Fibroblast of lung (primary cell): ENCODE data around the gene IPO5. TPM values are rescaled to one million over a fixed set of nuclear protein-coding genes. Genes with fewer than 3 reads are reported as not detected.
"Not testable (repeated sequence)": the region's sequence is repeated elsewhere in the genome, so short reads cannot be mapped to it uniquely, and the experiment has no call there.

Source experiments
- DNase-seq, 2 donors: peaks; one replicate each; pipeline versions ENCODE4 v3.0.0 to v3.0.0-alpha.2; 2010; ENCODE audit warnings: low read depth in 2 of 2
- H2AFZ ChIP-seq: 2 replicates; pipeline ENCODE4 v1.5.1; 2012; ENCODE audit warnings: low read length, control low read depth, inconsistent platforms
- H3K27ac ChIP-seq: 2 replicates; pipeline ENCODE4 v1.5.1; 2011; ENCODE audit warnings: low read length, control low read depth; ENCODE audit not compliant: insufficient read depth
- H3K27me3 ChIP-seq: 2 replicates; pipeline ENCODE4 v1.5.1; 2011; ENCODE audit warnings: mild to moderate bottlenecking, low read length; ENCODE audit not compliant: control insufficient read depth, insufficient read depth
- H3K36me3 ChIP-seq: 2 replicates; pipeline ENCODE4 v1.5.1; 2011; ENCODE audit warnings: low read length; ENCODE audit not compliant: control insufficient read depth, insufficient read depth
- H3K4me1 ChIP-seq: 2 replicates; pipeline ENCODE4 v1.5.1; 2011; ENCODE audit warnings: low read length; ENCODE audit not compliant: control insufficient read depth, insufficient read depth; ENCODE audit errors: extremely low read depth
- H3K4me2 ChIP-seq: 2 replicates; pipeline ENCODE4 v1.5.1; 2011; ENCODE audit warnings: low read length, control low read depth; ENCODE audit not compliant: insufficient read depth; ENCODE audit errors: extremely low read depth
- H3K4me3 ChIP-seq, 4 experiments: fragments of 200-600 bp in 1 of 4; sonication (generic) in 1 of 4; replicated peaks in 1 of 4; 2 replicates each; pipeline ENCODE4 v1.5.1; 2011 to 2016; ENCODE audit warnings: low read length in 4 of 4, low read depth in 3 of 4, mild to moderate bottlenecking in 3 of 4, control low read depth in 2 of 4, inconsistent platforms in 1 of 4, mixed read lengths in 1 of 4; ENCODE audit not compliant: insufficient read depth in 1 of 4; ENCODE audit errors: control extremely low read depth in 1 of 4
- H3K79me2 ChIP-seq: 2 replicates; pipeline ENCODE4 v1.5.1; 2012; ENCODE audit warnings: mild to moderate bottlenecking, low read length, inconsistent platforms; ENCODE audit not compliant: control insufficient read depth, insufficient read depth
- H3K9ac ChIP-seq: 2 replicates; pipeline ENCODE4 v1.5.1; 2011; ENCODE audit warnings: mild to moderate bottlenecking, low read length, control low read depth; ENCODE audit not compliant: insufficient read depth
- H3K9me3 ChIP-seq: 2 replicates; pipeline ENCODE4 v1.5.1; 2012; ENCODE audit warnings: low read depth, low read length; ENCODE audit not compliant: control insufficient read depth, insufficient read depth
- H4K20me1 ChIP-seq: 2 replicates; pipeline ENCODE4 v1.5.1; 2011; ENCODE audit warnings: low read length; ENCODE audit not compliant: control insufficient read depth, insufficient read depth; ENCODE audit errors: extremely low read depth
- CTCF ChIP-seq, 2 donors: IDR thresholded peaks in 1 of 2; conservative IDR thresholded peaks in 1 of 2; 1 replicate in 1 of 2; 2 replicates in 1 of 2; pipeline ENCODE4 v1.5.1; 2011 to 2012; ENCODE audit warnings: low read length in 2 of 2, control low read depth in 1 of 2, inconsistent platforms in 1 of 2, low read depth in 1 of 2, mild to moderate bottlenecking in 1 of 2
- EZH2 ChIP-seq: IDR thresholded peaks from 2 replicates; pipeline ENCODE4 v1.5.1; 2012; ENCODE audit warnings: low read length, control low read depth, mild to moderate bottlenecking; ENCODE audit errors: missing control alignments
- polyA plus RNA-seq, 2 donors: library from polyadenylated mRNA; depleted of rRNA in 1 of 2; stranded (reverse) in 1 of 2; unstranded in 1 of 2; fragments of >200 nt; gene quantifications; 2 replicates each; pipeline ENCODE4 v1.2.1, GENCODE V29; 2011 to 2012; ENCODE audit warnings: missing spikeins in 1 of 2
- total RNA-seq: library from RNA; depleted of rRNA; stranded (reverse); fragments of >200 nt; gene quantifications from 2 replicates; pipeline ENCODE4 v1.2.1, GENCODE V29; 2014

IPO5 gene
- total and polyA plus RNA-seq, 2 donors (not counting 1 experiment from before 2014, with no cell fraction given), result 152 to 240 TPM

GRCh38 chr13:98044301-98044700, 90.8 kb downstream of the IPO5 start:
- no peak overlapping the region for H3K4me3 ChIP-seq
- H3K9ac ChIP-seq, result no peak overlapping the region
- no peaks in the 10 kb centered on the region for H4K20me1 ChIP-seq
- no peak overlapping the region for H3K4me2 ChIP-seq
- TF ChIP-seq CTCF (conservative IDR thresholded peaks at IDR 0.05 in 1 of 2, IDR thresholded peaks at IDR 0.05 in 1 of 2; ENCODE audit: low read depth in 1 of 2, low read length in 2 of 2) (no peak), EZH2 (no peak)
- H3K27me3 ChIP-seq, result no peaks in the 10 kb centered on the region
- no peak for DNase-seq
- no peaks in the 10 kb centered on the region for H3K79me2 ChIP-seq
- H3K27ac ChIP-seq, result no peak overlapping the region
- H3K9me3 ChIP-seq, result no peaks in the 10 kb centered on the region
- H2AFZ ChIP-seq, result no peak overlapping the region
- H3K36me3 ChIP-seq, result no peaks in the 10 kb centered on the region
- no peaks in the 10 kb centered on the region for H3K4me1 ChIP-seq

- not testable (repeated sequence) for H3K36me3 ChIP-seq, H3K9ac ChIP-seq, H3K4me2 ChIP-seq, H3K27me3 ChIP-seq, H3K4me1 ChIP-seq, H3K27ac ChIP-seq, H4K20me1 ChIP-seq, H3K4me3 ChIP-seq, H3K9me3 ChIP-seq, H3K79me2 ChIP-seq, DNase-seq, H2AFZ ChIP-seq
Measured at GRCh38 chr13:98047785-98048184, 94.3 kb downstream of the IPO5 start.

GRCh38 chr13:98048265-98048664, 94.8 kb downstream of the IPO5 start:
- no peaks in the 10 kb centered on the region for H4K20me1 ChIP-seq
- DNase-seq, result no peak
- H3K4me2 ChIP-seq, result no peak overlapping the region
- no peak overlapping the region for H3K4me3 ChIP-seq
- no peaks in the 10 kb centered on the region for H3K4me1 ChIP-seq
- H2AFZ ChIP-seq, result no peak overlapping the region
- no peak for TF ChIP-seq CTCF (conservative IDR thresholded peaks at IDR 0.05 in 1 of 2, IDR thresholded peaks at IDR 0.05 in 1 of 2; ENCODE audit: low read depth in 1 of 2, low read length in 2 of 2)
- TF ChIP-seq EZH2, result no peak
- H3K79me2 ChIP-seq, result no peaks in the 10 kb centered on the region
- no peaks in the 10 kb centered on the region for H3K36me3 ChIP-seq
- H3K27me3 ChIP-seq, result no peaks in the 10 kb centered on the region
- no peaks in the 10 kb centered on the region for H3K9me3 ChIP-seq
- no peak overlapping the region for H3K27ac ChIP-seq
- no peak overlapping the region for H3K9ac ChIP-seq
